HG02840 (cell line): Measurements from ENCODE around the gene EPB41.
"Not testable (repeated sequence)": the region's sequence is repeated elsewhere in the genome, so short reads cannot be mapped to it uniquely, and the experiment has no call there.

Source experiments
- ATAC-seq: cut with Tn5 transposase; IDR thresholded peaks from one replicate; pipeline ENCODE4 v1.9.1; 2021; ENCODE audit warnings: mild to moderate bottlenecking, moderate library complexity, moderate number of reproducible peaks; ENCODE audit not compliant: unreplicated experiment, low FRiP score

The EPB41 gene

DNA sequence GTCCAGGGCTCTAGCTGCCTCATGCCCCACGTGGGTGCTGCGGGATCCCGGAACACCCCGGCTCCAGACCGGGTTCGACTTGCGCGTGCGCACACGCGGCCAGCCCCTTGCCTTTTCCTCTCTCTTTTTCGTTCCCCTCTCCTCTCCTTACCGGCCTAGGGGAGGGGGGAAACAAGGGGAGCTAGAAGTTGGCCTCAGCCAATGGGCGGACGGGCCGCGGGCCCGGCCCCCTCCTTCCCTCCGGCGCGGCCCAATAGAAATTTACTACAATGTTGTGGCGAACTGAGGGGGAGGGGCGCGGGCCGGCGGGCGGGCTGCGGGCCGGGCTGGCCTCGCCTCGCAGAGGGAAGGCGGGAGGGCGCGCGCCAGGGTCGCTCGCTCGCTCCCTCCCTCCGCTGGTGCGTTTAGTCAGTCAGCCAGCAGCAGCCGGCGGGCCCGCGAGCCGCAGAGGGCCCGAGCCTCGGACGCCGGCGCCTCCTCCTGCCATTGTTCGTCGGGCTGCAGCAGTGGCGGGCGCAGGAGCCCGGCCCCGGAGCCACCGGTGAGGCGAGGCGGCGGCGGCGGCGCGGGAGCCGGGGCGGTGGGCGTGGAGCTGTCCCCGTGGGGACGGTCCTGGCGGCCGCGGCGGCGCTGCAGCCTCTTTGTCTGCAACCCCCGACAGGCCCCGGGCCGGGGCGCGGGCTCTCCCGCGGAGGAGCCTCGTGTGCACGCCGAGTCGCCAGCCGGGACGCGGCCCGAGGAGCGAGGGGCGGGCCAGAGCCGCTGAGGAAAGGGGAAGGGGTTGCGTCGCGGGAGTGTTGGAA is at the start of gene EPB41:
Gene EPB41, plus strand, starts transcription at position 342 of the 803 bp plus-strand sequence. CDS start 72,869 bp downstream, outside the sequence.
- ATAC-seq = peak; percentile 90

DNA sequence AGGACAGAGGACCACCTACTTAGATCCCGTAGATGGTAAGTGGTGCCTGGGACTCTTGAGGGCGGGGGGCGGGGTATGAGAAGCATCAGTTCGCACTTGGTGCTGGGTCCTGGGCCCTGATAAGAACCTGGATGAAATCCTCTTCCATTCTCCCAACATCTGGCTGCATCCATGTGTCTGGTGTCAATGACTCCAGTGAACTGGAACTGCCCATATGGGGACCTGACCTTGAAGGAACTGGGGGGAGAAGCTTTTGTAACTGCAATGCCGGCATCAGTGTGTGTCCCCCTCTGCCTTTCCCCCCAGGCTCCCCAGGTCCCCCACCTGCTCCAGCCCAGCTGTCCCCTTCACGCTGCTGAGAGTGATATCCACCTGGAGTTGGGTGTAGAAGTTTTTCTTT is 49.7 kb upstream of the EPB41 start:
- ATAC-seq = no peak

DNA sequence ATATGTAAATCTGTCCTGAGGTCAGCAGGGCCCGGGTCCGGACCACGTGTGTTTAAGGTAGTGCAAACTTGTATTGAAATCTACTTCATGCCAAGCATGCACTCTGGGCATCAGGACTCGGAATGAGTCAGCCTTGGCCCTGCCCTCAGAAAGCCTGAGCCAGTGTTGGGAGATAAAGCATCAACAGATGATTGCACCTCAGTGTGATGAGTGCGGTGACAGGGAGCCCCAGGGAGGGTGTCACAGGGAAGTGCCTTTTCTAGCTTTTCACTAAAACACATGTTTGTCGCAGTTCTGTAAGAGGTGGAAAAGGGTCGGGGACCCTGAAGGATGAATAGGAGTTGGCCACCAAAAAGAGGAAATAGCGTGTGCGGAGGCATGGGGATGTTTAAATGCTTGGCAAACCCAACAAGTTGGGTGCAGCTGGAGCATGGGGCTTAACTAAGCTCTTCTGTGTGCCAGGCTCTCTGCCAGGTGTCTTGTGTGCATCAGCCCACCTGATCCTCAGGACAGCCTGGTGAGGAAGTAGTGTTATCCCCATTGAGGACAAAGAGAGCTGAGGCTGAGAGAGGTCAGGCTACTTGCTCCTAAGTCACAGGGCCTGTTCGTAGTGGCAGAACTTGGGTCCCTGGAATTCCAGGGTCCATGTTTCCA is 48.2 kb upstream of the EPB41 start:
- no peak for ATAC-seq

DNA sequence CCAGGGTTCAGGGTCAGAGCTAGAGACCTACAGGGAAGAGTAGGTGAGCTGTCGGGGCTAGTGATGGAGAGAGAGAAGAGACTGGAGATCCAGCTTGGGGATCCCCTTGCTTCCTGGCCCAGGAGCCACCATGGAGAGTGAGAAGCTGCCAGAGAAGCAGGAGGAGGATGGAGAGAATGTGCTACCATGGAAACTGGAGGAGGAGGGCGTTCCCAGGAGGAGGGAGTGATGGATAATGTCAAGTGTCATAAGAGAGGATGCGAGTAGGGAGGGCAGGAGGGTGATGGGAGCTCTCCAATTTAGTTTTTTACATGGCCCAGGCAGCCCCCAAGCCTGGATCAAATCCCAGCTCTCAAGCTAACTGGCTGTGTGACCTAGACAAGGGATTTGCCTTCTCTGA is 46.5 kb upstream of the EPB41 start:
- no peak for ATAC-seq

DNA sequence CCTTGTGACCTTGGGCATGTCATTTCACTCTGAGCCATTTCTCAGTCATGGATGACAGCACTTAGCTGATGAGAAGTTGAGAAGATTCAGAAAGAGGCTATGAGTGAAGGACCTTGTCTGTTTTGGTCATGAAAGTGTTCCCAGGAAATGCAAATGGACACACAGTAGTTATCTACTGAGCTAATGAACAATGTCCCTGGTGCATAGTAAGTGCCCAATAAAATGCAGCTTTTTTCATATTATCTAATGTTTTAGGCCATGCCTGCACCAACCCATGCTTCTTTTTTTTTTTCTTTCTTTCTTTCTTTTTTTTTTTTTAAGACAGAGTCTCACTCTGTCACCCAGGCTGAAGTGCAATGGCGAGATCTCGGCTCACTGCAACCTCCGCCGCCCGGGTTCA is 44.4 kb upstream of the EPB41 start:
- ATAC-seq = no peak

DNA sequence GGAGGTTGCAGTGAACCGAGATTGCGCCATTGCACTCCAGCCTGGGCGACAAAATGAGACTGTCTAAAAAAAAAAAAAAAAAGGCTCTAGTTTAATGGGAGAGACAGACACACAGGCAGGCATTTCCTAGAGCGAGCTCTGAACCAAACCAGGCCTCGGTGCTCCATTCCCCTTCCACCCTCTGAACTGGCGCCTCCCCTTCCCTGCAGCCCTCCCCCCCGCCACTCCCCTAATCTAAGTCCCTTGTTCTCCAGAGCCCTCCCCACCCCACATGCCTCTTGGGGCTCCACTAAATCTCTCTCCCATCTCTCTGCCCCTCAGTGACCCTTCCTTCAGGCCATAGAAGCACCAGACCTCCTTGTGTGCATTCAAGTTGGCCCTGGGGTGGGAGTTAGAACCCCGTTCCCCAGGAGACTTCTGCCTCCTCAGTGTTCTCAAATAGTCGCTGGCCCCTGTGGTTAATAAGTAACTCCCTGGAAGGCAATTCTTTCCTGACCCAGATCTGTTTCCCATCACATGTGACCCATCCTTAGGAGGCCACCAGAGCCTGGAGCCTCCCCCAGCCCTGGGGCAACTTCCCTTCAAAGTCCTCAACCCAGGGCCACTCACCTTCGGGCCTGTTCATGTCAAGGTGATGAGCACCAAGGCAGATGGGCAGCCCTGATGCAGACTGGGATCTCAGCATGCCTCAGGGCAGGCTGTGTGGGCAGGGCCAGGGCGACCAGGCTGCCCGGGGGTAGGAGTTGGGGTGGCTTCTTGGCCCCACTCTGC is 42.6 kb upstream of the EPB41 start:
- no peak for ATAC-seq

DNA sequence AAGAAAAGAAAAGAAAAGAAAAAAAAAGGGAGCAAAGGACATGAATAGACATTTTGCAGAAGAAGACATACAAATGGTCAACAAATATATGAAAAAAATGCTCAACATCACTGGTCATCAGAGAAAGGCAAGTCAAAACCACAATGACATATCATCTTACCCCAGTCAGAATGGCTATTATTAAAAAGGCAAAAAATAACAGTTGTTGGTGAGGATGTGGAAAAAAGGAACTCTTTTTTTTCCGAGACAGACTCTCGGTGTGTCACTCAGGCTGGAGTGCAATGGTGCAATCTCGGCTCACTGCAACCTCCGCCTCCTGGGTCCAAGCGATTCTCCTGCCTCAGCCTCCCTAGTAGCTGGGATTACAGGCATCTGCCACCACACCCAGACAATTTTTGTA is 39.2 kb upstream of the EPB41 start:
- ATAC-seq = not testable (repeated sequence)

DNA sequence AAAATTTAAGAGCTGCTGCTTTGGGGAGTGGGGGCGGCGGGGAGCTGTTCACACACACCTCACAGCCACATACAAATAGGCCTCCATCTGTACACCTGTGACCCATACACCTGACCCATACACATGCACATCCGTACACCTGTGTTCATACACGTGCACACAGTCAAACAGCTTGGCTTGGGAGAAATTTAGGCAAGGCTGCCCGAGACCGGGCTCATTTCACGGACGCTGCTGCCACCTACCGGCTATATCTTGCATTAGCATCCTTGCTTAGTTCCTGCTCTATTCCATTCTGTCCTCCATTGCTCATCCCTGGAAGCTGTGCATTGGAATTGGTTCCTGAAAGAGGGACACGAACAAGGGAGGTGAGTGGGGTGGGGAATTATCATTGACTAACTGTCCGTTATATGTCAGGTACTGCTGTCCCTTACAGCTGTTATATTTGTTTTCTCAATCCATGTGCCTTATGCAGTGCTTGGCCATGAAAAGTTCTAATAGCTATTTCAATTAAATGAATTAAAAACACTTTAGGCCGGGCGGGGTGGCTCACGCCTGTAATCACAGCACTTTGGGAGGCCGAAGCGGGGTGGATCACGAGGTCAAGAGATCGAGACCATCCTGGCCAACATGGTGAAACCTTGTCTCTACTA is 37.1 kb upstream of the EPB41 start:
- no peak for ATAC-seq

DNA sequence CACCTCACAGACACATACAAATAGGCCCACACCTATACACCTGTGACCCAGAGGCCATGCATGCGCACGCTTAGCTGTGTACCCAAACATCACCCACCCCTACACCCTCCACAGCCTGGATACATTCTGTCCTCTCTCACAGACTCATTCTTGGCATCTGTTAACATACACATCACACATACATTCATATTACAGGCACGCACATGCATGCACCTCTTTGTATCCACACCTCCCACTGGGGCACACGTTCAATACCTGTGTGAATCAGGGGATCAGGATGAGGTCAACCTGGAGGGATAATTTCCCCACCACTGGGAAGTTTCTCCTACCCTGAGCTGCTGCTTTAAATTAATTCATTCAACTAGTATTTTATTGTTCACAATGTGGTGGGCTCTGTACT is 35.6 kb upstream of the EPB41 start:
- no peak for ATAC-seq

DNA sequence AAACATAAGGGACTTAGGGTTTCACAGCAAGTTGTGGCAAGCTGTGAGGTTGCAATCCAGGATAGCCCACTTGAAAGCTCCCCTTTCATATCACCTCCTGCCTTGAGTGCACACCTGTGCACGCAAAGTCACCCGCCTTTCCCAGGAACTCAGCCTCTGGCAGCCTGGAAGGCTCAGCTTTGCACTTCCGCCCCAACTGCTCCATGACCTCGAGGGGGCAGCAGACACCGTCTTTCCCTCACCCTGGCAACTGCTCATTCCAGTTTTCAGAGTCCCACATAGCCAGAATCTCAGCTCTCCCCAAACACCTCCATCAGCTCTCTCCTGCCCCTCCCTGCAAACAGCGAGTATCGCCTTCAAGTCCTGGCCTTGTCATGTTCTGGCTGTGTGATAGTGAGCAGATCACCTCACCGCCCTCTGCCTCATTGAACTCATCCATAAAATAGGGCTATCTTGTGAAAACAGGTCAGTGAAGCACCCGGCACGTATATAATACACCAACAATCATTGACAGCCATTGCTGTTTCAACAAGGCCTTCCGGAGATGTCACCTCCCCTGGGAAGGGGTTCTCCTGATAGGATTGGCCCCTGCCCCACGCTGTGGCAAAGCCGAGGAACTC is 32.2 kb upstream of the EPB41 start:
- no peak for ATAC-seq

DNA sequence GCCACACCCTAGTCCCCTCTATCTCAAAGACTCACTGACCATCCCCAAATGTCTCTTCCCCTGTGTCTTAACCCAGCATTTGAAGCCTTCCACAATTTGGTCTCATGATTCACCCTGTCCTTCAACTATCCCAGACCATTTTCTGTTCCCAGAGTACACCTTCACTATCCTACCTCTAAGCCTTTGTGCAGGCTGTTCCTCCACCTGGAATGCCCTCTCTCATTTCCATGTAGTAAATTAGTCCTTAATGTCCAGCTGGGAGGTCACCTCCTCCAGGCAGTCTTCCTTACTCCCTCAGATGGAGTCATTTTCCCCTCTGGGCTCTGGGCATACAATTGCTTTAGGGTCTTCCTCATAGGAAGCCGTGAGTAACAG is 31.1 kb upstream of the EPB41 start:
- ATAC-seq = no peak

DNA sequence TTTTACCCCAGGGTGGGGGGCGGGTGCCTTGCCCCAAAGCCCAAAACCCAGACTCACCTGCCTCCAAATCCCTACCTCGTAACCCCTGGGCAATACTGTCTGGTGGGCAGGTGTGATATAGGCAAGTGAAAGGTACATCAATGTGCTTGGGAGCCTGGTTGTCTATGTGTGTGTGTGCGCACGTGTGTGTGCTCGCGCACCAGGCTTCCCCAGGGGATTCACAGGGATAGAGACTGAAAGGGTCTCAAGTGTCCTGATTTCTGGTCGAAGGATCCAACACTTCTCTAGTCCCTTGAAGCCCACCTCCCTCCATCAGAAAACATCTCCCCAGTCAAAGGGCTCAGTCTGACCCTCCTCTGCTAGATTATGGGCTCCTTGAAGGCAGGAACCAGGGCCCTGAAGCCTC is 28.9 kb upstream of the EPB41 start:
- ATAC-seq = no peak

DNA sequence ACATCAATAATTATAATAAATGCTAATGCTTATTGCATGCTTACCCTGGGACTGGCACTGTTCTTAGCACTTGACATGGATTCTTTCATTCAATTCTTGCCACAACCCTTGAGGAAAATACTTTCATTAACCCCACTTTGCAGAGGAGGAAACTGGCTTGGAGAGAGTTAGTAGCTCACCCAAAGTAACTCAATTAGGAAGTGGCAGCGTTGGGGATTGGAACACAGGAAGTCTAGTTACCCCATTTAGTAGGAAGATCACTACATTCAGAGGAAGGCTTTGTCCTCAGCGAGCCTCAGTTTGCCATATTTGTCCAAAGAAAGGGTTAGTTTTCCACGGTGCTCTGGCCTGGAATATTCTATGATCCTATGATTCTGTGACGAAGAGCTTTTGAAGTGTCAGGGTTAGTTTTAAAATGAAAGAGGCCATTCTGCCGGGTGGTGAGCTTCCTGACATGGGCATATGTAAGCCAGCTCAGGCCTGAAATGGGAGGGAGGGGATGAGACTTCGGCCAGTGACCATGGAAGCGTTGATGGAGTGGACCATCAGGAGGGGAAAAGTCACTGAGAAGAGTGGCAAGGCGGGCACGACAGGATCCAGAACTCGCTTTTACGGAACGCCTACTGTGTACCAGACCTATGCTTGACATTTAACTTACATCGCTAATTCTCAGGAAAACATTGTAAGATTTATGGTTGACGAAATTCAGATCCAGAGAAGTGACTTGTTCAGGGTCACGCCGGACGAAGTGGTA is 28.2 kb upstream of the EPB41 start:
- no peak for ATAC-seq

DNA sequence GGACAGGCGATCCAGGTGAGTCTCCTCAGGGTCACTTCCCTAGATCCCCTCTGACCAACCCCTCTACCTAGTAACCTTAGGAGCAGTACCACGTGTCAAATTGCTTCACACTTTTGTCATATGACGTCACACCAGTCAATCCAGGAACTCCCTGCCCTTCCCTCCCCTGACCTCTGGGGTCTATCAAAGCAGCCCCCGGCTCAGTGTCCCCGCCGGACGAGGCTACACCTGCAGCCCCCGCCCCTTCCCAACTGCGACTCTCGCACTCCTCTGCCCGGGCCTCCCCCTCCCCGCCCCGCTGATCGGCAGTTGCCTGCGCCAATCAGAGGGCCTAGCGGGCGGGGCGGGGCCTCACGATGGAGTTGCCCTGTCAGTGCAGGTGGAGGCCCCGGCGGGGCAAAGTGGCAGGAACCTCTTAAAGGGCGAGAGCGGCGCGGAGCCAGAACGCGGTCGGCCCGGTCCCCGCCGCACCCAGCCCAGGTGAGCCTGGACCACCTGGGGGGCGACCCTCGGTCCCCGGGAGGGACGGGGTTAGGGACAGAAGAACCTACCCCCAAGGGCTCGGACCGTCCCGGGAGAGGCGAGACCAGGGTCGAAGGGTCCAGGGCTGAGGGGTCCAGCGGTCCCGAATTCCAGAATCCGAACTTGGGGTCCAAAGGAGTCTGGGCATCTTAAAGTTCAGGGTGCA is 27.5 kb upstream of the EPB41 start:
- ATAC-seq = no peak

DNA sequence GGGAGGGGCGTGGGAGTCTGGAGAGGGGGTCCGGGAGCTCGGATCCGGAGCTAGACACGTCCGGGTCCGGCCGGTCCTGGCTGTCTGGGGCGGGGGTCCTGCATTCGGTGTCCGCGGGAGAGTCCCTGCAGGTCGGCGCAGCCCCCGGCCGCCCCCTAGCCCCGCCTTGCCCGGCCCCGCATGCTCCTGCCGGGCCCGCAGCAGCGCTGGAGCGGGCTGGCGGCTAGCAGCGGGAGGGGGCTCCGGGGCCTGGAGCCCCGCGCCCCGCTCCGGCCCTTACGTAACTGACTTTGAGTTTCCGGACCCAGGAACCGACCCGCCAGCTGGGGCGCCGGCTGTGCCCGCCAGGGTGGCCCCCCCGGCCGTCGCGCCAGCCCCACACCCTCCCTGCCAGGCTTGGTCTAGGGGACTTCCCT is 26.9 kb upstream of the EPB41 start:
- ATAC-seq = no peak

DNA sequence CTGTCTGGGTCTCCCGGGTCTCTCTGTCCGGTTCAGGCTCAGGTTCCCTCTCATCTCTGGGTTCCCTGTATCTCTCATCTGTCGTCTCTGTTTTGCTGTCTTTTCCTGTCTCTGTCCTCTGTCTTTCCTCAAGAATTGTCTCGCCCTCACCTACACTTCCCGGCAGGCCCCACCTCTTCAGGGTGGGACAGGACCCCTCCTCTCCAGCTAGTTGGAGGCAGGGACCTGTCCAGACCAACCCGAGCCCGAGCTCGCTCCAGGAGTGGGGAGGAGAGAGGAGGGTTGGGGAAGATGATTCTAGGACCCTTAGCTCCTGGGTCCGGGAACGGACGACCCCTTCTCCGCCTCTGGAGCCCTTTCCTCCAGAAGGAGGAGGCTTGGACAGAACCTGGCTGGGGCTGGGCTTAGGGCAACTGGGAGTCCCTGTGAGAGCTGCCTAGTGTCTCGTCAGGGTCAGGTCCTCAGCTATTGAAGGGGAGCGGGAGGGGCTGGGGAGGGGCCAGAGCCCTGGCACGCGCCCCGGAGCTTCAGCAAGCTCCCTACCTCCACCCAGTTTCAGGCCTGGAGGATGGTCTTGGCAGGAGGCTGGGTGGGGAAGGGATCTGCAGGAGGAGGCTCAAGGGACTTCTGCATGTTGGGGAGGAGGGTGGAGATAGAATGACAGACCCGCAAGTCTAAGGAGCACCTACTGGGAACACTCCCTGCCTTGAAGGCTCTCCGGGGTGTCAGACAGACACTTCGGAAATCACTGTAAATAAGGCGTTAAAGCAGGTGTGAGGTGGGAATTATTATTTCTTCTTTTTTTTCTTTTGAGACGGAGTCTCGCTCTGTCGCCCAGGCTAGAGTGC is 26.3 kb upstream of the EPB41 start:
- ATAC-seq = no peak

DNA sequence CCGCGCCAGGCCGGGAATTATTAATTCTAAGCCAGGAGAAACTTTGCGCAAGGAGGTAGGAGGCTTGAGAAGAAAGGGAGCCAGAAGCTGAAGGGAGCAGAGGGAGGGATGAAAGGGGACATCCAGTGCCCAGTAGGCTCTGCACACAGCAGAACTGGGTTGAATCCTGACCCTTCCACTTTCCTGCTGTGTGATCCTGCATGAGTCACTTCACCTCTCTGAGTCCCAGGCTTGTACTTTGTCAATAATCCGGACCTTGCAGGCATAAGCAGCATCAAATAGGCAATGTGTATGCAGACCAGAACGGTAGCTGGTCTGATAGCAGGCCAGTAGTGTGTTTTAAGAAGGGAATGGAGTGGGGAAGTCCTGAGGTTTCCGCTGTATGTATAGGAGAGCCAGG is 25.5 kb upstream of the EPB41 start:
- no peak for ATAC-seq

DNA sequence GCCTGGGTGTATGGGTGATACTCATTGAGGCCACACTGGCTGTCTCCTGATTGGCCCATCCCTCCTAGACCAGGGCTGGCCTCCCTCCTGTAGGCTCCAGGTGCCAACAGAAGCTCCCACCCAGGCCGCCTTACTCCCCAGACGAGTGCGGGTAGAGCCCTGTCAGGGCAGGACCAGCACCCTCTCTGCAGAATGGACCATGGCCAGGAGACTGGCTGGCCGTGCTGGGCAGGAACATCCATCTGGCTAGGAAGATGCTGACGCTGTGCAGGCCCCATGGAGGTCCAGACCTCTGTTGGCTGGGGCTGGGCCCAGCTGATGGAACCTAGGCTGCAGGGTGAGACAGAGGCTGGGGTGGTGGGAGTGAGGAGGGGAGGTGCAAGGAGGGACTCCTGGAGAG is 25.0 kb upstream of the EPB41 start:
- ATAC-seq = no peak
